NCI-H1930 (cell line): Measurements from ENCODE around the gene RPL27A.

Experiments
- DNase-seq, 2 experiments: peaks; one replicate each; lab custom pipeline; 2025; lab: John Stamatoyannopoulos, UW

Gene RPL27A

DNA sequence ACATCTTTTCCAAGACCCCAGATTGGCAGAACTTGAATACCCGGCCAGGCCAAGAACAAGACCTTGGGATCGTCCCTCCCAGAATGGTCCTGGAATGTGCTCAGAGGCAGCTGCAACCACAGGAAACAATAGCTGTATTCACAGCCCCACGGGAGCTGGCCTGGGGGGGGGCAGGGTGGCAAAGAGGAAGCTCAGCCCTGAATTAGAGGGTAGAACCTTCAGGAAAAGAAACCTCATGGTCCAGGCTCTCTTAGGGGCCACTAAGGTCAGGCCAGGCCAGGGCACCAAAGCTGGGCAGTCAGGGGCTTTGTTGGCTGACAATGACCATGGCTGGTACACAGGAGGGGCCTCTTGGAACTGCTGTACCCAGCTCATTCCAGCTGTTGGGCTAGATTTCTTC, 17.3 kb downstream of the RPL27A start:
- DNase-seq, result no peak

DNA sequence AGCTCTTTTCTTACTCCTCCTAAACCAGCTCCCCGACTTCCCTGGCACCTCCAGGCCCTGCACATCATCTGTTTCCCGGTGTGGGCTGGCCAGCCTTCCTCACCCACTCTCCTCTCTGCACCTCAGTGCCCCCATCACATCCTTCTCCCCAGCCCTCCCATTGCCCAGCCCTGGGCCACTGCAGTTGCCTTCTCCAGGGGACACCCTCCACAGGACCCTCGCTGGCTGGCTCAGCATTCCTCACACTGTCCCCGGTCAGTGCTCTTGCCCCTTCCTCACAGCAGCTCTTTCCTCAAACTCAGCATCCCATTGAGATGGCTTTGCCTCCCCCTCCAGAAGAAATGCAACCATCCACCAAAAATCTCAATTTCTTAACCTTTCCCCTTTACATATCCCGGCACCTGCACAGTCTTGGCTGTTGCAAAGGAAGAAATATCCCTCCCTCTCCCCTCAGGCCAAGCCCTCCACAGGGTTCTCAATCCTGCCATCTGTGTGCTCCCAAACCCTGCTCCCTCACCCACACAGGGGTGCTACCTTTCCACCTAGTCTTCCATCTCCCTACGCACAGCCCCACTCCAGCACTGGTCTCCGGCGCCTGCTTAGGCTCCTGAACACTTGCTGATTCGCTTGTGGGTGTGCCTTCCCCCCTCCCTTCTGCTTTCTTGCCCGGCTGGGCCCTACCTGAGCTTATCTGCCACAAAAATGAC, 19.5 kb downstream of the RPL27A start:
- DNase-seq, result no peak

DNA sequence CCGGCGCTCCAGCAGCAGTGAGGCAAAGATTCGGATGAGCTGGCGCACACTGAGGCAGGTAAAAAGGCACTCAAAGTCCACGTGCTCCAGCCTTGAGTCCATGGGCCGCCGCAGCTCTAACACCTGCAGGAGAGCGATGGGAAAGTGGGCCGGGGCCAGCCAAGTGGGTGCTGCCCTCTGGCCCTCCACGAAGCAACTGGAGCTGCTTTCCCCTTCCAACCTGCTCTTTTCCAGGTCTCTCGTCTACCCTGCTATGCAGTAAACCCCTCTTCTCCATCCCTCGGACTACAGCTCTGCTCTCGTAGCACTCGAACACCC, 20.0 kb downstream of the RPL27A start:
- DNase-seq, result no peak

DNA sequence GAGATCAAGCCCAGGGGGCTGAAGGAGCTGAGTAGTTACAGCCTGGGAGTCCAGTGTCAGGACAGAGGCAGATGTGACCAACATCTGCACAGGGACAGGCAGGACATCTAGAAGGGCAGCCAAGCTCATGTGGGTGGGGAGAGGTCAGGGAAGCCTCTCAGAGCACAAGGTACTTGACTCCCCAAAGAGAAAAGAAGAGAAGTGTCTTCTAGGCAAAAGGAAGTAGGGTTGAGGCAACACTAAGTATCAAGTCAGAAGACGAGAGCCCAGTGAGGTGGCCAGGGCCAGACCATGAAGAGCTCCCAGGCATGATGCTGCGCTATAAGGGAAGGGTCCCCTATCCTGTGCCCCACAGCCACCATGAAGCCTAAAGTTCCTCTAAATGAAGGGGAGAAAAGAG, 21.5 kb downstream of the RPL27A start:
- DNase-seq, result no peak

DNA sequence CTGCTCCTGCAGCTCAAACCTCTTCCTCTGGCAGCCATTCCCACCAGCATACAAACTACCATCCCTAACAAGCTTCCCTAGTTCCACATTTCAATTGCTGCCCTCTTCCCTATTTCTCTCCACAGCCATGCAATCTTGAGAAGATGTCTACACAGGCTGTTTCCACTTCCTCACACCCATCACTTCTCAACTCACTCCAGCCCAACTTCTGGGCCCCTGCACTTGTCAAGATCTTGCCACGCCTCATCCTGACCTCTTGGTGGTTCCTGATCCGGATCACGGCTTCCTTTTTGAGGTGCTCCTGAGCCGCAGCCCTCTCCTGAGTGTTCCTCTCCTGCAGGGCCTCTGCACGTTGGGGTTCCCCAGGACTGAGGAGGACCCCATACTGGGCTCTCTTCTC, 22.6 kb downstream of the RPL27A start:
- no peak for DNase-seq

DNA sequence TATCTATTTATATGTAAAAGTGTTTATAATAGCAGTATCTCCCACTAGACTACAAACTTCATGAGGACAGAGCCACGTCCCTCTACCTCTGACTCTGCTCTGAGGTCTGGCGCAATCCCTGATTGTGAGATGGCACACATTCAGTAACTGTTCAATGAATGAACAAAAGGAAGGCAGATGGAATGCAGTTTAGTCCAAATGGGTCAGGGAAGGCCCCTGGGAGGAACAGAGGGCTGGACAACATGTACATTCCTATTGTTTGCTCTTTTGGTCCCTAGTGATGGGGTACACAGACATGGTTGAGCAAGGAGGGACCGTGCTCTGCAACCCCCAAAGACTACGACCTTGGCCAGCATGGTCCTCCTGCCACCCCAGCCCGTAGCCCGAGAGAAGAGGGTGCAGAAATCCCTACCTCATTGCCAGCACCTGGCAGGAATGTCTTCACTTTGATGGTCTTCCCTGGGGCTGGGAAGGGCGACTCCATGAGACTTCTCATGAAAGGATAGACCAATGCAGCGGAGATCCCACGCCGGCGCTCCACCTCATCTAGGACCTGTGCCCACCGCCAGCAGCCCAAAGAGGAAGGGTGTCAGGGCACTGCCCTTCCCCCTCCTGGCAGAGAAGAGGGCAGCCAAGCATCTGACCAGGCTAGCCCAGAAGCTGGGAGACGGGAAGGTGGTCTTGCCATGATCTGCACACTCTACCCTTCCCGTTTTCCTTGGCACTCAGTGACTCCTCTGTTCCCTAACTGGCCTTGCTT, 24.3 kb downstream of the RPL27A start:
- no peak for DNase-seq

DNA sequence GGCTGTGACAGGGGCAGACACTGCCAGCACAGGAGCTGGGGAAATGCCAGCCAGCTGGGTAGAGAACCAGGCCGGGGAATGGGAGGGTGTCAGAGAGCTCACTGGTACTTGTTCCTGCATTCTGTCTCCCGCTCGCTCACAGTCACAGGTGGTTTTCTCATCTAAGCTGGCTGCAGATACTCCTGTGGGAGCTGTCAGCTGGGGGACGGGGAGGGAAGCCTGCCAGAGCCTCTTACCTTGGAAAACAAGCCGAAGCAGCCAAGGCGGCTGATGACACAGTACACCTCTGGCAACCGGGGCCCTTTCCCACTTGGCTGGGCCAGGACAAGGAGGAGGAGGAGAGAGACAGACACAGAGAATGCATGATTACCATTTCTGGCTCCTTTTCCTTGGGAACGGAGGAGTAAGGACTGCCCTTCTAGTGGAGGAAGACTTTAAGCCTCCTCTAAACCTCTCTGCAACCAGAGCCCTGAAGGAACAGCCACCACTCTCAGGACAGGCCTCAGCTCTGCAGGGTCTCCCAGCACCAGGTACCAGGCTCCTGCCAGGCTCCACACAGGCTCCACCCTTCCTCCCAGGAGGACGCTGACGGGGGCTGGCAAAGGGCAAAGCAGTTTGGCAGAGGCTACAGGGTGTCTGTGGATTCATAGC, 25.1 kb downstream of the RPL27A start:
- DNase-seq, result no peak

DNA sequence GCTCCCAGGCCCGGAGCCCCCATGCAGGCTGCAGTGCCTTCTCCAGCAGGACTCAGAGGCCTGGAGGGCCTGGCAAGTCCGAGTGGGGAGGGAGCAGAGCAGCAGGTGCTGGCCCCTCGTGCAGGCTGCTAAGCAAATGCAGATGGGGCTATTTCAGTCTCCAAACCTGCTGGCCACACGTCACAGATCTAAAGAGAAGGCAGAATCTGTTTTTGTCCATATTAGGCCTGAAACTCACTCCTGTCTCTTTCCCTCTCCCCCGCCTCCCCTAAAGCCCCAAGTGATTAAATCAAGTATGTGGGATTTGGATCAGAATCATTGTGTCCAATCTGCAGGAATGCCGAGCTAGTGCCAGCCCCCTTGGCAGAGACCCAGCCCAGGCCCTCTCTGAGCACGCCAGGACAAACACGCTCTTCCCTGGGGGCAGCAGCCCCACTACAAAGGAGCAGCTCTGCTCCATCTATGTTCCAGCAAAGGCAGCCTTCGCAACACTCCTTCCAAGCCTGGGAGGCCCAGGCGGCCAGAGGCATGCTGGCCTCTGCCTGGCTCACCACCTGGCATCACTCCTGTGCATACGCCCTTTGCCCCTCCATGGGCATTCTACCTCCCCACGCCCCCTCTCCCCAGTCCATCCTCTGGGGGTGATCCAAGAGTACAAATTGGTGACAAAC, 26.5 kb downstream of the RPL27A start:
- no peak for DNase-seq

DNA sequence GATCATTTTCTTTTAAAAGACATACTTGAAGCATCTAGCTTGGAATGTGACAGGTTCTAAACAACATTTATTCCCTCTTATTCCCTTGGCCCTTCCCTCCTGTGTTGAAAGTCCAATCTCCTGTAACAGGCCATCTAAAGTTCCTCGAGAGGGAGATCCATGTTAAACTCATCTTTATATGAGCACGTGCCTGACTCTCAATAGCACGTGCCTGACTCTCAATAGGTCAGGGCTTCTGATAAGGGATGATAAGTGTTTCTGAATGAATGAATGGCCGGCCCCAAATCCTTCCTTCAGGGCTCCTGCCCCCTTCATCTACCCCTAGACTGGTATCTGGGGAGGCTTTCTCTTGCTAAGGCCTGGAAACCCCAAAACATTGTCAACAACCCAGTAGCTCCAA, 27.2 kb downstream of the RPL27A start:
- no peak for DNase-seq

DNA sequence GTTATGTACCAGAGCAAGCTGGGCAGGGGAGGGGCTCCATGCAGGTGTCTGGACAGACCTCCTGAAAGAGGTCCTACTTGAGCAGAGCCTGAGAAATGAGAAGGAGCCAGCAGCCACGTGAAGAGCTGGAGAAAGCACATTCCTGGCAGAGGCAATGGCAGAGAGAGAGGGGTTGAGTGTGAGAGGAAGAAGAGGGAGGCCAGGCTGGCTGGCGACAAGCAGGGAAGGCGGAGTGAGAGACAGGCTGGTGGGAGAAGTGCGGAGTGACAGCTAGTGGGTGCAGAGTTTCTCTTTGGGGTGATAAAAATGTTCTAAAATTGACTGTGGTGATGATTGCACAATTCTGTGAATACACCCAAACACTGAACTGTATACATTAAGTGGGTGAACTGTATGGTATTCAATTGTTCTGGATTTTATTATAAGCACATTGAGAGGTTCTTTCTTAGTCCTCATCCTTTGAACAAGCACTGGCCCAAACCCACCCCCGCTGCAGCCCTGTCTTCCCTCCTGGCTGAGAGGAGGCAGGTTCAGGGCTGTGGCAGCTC, 29.4 kb downstream of the RPL27A start:
- DNase-seq, result no peak

DNA sequence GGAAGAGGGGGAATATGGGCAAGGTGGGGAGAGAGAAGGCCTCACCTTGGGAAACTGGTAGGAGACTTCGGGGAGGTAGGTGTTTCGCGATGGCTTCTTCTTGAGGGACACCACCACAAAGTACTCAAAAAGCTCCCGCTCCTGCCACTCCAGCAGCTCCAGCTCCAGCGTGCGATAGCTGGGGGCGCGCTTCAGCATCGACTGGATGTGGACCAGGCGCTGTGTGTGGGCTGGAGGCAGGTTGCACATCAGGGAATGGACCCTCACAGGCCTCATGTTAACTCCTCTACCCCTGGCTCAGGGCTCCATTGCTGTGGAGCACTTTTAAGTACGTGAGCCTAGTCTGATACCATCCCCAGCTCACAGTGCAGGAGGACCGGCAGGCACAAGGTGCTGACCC, 29.9 kb downstream of the RPL27A start:
- DNase-seq, result no peak

DNA sequence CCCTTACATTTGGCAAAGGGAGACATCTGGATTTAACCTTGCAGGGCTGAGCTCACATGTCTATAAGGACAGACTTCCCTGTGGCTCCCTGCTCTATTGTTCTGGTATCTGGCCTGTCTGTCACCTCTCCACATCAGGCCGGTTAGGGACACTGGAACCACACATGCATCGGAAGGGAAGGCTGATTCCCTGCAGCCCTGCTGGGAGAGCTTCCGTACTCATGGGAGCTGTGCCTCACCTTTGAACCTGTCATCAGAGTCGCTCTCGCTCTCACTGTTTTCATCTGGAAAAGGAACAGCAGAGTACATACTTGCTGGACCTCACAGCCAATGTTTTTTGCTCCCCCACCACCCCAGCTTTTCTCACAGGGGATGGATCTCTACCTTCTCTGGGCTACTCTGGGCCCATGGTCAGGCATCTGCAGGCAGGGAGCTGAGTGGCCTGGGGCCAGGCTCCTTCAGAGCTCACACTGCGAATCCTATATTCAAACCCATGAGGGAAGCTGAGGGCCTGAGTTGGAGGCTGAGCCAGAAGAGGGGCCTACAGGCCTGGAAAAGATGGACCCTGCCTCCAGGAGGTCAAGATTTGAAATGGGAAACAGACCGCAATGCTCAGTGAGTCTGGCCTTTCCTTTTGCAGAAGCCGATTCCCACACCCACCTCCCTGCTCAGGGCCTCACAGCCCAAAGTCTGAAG, 31.3 kb downstream of the RPL27A start:
- no peak for DNase-seq

DNA sequence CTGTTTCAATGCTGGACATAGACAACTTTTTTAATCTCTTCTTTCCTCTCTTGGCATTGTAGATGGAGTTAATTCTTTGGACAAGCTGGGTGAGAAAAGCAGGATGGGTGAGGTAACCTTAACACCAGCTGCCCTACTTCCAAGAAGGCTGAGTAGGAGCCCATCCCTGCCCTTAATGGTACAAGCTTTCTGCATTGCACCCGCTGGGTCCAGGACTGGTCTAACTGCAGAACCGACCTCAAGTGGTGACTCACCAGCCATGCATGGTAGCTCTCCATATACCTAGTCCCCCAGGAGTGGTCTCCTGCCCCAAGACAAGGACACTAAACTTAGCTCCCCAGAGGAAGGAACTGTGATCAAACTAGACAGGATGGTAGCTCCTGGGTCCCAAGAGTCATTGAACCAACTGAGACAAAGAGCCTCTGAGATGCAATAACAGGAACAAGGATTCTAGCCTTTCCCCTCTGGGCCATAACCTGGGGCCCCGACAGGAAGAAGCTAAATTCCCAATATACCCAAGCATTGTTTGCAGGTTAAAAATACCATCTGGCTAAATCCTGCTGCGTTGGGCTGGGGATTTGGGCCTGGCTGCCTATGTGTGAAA, 32.1 kb downstream of the RPL27A start:
- DNase-seq, result no peak

DNA sequence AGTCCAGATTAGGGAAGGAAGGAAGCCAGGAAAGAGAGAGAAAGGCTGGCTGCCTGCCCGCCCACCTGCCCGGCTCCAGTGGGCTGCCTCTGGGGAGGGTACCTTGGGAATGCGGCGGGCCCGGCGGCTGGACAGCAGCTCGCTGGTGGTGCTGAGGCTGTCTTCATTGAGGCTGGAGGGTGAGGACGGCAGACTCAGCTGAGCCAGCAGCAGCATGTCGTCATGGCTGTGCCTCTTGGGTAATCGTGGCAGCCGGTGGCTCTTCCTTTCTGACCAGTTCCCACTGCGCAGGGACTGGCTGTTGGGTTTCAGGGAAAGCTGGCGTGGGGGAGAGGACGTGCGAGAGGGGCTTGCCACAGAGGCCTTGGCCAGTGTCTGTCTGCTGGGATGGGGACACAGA, 32.9 kb downstream of the RPL27A start:
- DNase-seq, result no peak

DNA sequence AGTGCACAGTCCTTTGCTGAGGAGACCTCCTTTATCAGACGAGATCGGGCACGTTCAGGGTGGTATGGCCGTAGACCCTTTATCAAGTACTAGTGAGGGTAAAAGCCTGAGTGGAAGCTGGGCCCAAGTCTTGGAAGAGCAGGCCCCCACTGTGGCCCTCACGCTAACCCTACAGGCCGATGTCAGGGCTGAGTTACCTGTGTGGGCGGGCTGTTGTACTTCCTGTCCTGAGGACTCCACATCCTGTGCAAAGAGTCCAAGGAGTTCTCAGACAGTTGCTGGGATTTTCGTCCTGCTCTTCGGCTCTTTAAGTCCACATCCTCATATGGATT, 34.9 kb downstream of the RPL27A start:
- DNase-seq, result no peak

DNA sequence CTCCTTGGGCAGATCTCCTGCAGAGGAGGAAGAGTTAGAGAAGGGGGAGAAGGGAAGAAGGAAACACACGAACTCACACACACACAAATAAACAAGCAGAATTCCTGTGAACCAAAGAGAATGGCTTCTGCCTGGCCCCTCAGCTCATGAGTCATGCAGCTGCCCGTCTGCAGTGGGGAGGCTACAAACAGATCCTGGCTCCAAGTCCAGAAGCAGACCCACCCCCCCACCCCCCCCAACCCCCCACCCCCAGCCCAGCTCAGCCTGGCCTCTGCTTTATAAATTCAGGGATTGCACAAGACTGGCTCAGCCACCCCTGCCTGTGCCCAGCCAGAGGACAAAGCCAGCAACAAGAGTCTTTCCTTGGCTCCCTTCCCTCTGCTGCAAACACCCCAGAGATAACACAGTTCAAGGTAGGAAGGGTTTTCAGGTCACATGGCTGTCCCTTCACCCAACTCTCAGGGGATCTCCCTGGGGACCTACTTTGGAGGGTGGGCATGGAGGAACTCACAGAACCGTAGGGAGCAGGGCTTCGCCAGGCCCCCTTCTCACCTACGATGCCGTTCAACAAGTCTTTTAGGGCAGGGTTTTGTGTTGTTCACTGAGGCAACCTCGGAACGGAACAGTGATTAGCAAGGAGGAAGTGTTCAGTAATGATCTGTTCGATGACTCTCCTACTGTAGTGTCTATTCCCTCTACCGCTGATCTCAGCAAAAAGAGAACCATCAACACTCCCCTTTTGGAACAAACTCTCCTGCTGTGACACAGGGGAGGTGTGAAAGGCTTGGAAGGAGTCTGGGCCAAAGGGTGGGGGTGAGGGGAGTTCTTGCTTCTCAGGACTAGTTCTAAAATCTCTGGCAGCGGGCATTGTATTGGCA, 35.5 kb downstream of the RPL27A start:
- no peak for DNase-seq

DNA sequence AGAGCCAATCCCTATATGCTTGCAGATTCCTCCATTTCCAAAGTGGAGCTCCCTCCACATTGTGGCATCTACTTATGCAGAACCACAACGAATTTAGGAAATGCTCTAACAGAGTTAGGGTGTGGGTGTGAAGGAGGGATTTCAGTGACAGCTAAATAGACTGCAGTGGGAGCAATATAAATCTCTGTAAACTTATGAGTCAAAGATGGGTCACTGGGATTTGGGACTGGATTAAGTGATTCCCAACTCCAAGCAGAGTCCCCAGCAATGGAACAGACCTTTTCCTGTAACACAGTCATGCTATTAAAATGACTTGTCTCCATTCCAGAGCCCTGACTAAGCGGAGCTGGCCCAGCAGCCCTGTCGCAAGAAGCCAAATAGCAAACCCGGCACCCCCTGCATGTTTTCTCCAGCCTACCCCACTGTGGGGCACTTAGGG, 36.6 kb downstream of the RPL27A start:
- DNase-seq, result no peak

DNA sequence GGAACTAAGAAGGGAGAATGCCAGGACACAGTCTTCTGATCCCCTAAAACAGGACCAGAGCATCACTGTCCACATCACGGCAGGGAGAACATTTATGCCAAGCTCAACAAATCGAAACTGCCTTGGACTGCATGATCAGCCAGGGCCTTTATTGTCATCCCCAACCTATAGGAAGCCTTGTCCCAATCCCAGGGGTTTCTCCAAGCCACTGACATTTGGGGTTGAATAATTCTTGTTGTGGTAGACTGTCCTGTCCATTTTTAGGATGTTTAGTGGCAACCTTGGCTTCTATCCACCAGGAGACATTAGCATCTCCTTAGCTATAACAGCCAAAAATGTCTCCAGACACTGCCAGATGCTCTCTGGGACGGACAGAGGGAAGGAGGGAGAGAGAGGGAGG, 37.1 kb downstream of the RPL27A start:
- DNase-seq, result no peak

DNA sequence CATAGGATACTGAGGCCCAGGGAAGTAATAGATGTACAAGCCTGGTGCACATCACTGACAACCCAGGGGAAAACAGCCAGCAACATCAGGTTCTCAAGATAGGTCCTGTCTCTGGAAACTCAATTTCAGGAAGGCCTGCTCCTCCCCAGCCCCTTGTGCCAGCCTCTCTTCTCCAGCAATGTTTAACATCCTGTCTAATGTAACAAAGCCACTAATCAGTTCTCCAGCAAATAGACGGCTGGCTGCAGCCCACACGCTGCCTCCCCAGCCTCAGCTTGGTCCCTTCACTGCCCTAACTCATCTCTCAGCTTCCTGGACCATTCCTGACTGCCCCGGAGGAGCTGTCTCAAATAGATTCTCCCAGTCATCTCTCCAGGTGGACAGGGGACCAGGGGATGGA, 37.8 kb downstream of the RPL27A start:
- no peak for DNase-seq

DNA sequence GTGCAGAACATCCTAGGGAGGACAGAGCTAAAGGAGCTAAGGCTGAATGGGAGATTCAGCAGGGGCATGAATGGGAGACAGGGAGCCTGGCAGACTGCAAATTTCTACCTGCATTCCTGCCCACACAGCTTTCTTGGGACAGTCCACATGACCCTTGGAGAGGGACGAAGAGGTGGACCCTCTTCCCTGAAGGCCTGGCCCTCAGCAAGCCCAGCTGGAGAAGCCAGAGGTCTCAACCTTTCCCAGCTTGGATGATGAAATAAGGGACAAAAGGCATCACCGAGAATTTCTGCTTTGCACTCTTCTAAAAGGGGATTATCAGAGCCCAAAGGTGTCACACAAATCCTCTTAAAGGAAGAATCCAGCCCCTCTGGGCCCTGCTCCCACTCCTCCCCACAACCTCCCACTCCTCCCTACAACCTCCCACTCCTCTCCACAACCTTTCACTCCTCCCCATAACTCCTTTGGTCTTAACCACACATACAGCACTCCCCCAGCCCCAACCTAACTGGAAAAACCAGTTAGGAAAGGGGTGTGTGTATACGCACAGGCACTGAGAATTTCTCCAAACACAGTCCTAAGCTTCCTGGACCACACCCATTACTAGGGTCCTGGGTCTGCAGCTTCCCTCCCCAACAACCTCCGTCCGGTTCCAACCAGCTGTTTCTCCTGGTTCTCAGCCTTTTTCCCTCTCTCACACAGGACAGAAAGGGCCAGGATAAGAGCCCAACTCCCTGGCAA, 38.4 kb downstream of the RPL27A start:
- no peak for DNase-seq
